ENCODE results near the gene WFDC2. TPM values are rescaled to one million over a fixed set of nuclear protein-coding genes. Genes with fewer than 3 reads are reported as not detected.

Gene WFDC2
- total and polyA plus RNA-seq, 2 of the 13 experiments (the other 11 are each of a cell fraction or from before 2014, with no cell fraction given) = 0.33 TPM; not detected in 1

- POLR2A ChIA-PET = interaction anchor here (0.7 kb wide), 2 partner anchors 93 to 106 kb away, joined by 3 read pairs; no protein-coding TSS in a partner anchor
- Histone ChIP-seq H4K20me1 (ENCODE audit: insufficient read depth, low read length) (no peaks in the 10 kb centered on the region), H3K4me3 (replicated peaks in 1 of 3; ENCODE audit: insufficient read depth in 1 of 3, low read depth in 2 of 3, low read length in 3 of 3) (no peak overlapping the region), H3K27me3 (ENCODE audit: control insufficient read depth in 1 of 2, insufficient read depth in 2 of 2, low read length in 2 of 2) (no peaks in the 10 kb centered on the region), H3K9me3 (ENCODE audit: low read length) (no peaks in the 10 kb centered on the region), H3K79me2 (ENCODE audit: insufficient read depth, low read length) (no peaks in the 10 kb centered on the region), H3K36me3 (replicated peaks in 1 of 2; ENCODE audit: control insufficient read depth in 1 of 2, insufficient read depth in 2 of 2, low read length in 2 of 2) (no peaks in the 10 kb centered on the region), H3K27ac (ENCODE audit: extremely low read length, insufficient read depth, low read length) (no peak overlapping the region), H3K9ac (ENCODE audit: insufficient read depth, low read depth, low read length) (no peak overlapping the region), H3K4me1 (ENCODE audit: insufficient read depth, low read length) (peaks cover 6% of the 10 kb centered on the region), H3K4me2 (ENCODE audit: low read depth, low read length) (no peak overlapping the region), H2AFZ (ENCODE audit: low read length) (no peak overlapping the region)
- no peak for TF ChIP-seq ZNF296 (CRISPR knock-in tag; conservative IDR thresholded peaks at IDR 0.05)
- TF ChIP-seq CEBPB (IDR thresholded peaks at IDR 0.05; ENCODE audit: borderline replicate concordance, low read depth, low read length) = 0 out of 2 replicates have a peak, but pooled peaks have one; percentile 17
- no peak for TF ChIP-seq TCF12 (IDR thresholded peaks at IDR 0.05)
- no peak for TF ChIP-seq TCF12 (CRISPR knock-in tag; IDR thresholded peaks at IDR 0.05)
- TF ChIP-seq, protein P1, sequence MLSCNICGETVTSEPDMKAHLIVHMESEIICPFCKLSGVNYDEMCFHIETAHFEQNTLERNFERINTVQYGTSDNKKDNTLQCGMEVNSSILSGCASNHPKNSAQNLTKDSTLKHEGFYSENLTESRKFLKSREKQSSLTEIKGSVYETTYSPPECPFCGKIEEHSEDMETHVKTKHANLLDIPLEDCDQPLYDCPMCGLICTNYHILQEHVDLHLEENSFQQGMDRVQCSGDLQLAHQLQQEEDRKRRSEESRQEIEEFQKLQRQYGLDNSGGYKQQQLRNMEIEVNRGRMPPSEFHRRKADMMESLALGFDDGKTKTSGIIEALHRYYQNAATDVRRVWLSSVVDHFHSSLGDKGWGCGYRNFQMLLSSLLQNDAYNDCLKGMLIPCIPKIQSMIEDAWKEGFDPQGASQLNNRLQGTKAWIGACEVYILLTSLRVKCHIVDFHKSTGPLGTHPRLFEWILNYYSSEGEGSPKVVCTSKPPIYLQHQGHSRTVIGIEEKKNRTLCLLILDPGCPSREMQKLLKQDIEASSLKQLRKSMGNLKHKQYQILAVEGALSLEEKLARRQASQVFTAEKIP (CRISPR knock-in tag; IDR thresholded peaks at IDR 0.05; ENCODE audit: borderline replicate concordance) = no peak
- TF ChIP-seq MEIS2 (CRISPR knock-in tag; IDR thresholded peaks at IDR 0.05) = no peak
- TF ChIP-seq, protein P2, sequence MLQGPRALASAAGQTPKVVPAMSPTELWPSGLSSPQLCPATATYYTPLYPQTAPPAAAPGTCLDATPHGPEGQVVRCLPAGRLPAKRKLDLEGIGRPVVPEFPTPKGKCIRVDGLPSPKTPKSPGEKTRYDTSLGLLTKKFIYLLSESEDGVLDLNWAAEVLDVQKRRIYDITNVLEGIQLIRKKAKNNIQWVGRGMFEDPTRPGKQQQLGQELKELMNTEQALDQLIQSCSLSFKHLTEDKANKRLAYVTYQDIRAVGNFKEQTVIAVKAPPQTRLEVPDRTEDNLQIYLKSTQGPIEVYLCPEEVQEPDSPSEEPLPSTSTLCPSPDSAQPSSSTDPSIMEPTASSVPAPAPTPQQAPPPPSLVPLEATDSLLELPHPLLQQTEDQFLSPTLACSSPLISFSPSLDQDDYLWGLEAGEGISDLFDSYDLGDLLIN (CRISPR knock-in tag; IDR thresholded peaks at IDR 0.05; ENCODE audit: borderline replicate concordance) = no peak
- DNase-seq (ENCODE audit: low spot score) (no peak), ATAC-seq (no peak), FAIRE-seq (no peak)
- 8% methylated on average over 4 of the region's 4 CpGs for WGBS (ENCODE audit: low lambda C conversion rate)
- in situ Hi-C loops (cut with HindIII; ENCODE audit: extremely low pct_ligation_motif_present, low pct_unique_long_range_greater_than_20kb) (no loop called here), intact Hi-C loops (cut with micrococcal nuclease; ENCODE audit: unreplicated experiment) (no loop called here)
- CTCF ChIA-PET (ENCODE audit: low intra/inter-chr PET ratio, low total read pairs) = no interaction called here
- no TSS peak for BruUV-seq (replicated peaks)
These were observed 16.5 kb upstream of the WFDC2 start for GRCh38 chr20:45452772-45453691.

All from HepG2 (cell line).